HCT116 (cell line): ENCODE measurements around the gene SMAD7.

Source experiments
- CEBPB ChIP-seq: IDR thresholded peaks from 2 replicates; pipeline ENCODE4 v1.6.1; 2012; ENCODE audit warnings: low read depth
- CTCF ChIP-seq, 3 experiments: fragments of 200-600 bp in 1 of 3; sonication (generic) in 1 of 3; IDR thresholded peaks in 2 of 3; conservative IDR thresholded peaks in 1 of 3; 2 replicates each; pipeline ENCODE4 v1.5.1; 2012 to 2017; ENCODE audit warnings: low read depth in 2 of 3, low read length in 2 of 3, antibody characterized with exemption in 1 of 3, borderline replicate concordance in 1 of 3, control low read depth in 1 of 3, mild to moderate bottlenecking in 1 of 3, mixed read lengths in 1 of 3, mixed run types in 1 of 3, moderate library complexity in 1 of 3; ENCODE audit not compliant: insufficient read depth in 1 of 3
- EGR1 ChIP-seq: IDR thresholded peaks from 2 replicates; pipeline ENCODE4 v1.6.1; 2012; ENCODE audit warnings: low read depth
- FOSL1 ChIP-seq: IDR thresholded peaks from 2 replicates; pipeline ENCODE4 v1.6.1; 2012; ENCODE audit warnings: low read depth
- MAX ChIP-seq: IDR thresholded peaks from 2 replicates; pipeline ENCODE4 v1.6.1; 2012
- POLR2A ChIP-seq: IDR thresholded peaks from 2 replicates; pipeline ENCODE4 v1.7.0; 2011; ENCODE audit warnings: borderline replicate concordance; ENCODE audit not compliant: insufficient read depth, insufficient read length; ENCODE audit errors: extremely low read depth
- POLR2AphosphoS5 ChIP-seq: IDR thresholded peaks from 2 replicates; pipeline ENCODE4 v1.6.1; 2011; ENCODE audit warnings: mild to moderate bottlenecking, low read depth, low read length, moderate library complexity
- RAD21 ChIP-seq: IDR thresholded peaks from 2 replicates; pipeline ENCODE4 v1.6.1; 2012; ENCODE audit warnings: low read depth, mild to moderate bottlenecking
- REST ChIP-seq: IDR thresholded peaks from 2 replicates; pipeline ENCODE4 v1.6.1; 2012; ENCODE audit warnings: low read depth
- SIN3A ChIP-seq: IDR thresholded peaks from 2 replicates; pipeline ENCODE4 v1.6.1; 2012; ENCODE audit warnings: low read depth
- SP1 ChIP-seq: IDR thresholded peaks from 2 replicates; pipeline ENCODE4 v1.6.1; 2012; ENCODE audit warnings: low read depth
- YY1 ChIP-seq: IDR thresholded peaks from 2 replicates; pipeline ENCODE4 v1.6.1; 2011; ENCODE audit warnings: low read length, low read depth, moderate library complexity, mild to moderate bottlenecking; ENCODE audit not compliant: insufficient replicate concordance; ENCODE audit errors: extremely low read depth
- ZNF274 ChIP-seq: fragments of 200-500 bp; sonication (Bioruptor generic); IDR thresholded peaks from 2 replicates; pipeline ENCODE4 v1.6.1; 2014; ENCODE audit warnings: mild to moderate bottlenecking, low read depth, low read length, inconsistent platforms

- TF ChIP-seq CTCF (IDR thresholded peaks at IDR 0.05 in 2 of 3, conservative IDR thresholded peaks at IDR 0.05 in 1 of 3; ENCODE audit: borderline replicate concordance in 1 of 3, insufficient read depth in 1 of 3, low read depth in 2 of 3, low read length in 2 of 3) (no peak), SP1 (no peak), MAX (no peak; the same call in 1 of the 2 replicates), CEBPB (no peak), POLR2A (no peak), RAD21 (0 out of 2 replicates have a peak, but pooled peaks have one; percentile 1), POLR2AphosphoS5 (peak; percentile 23), ZNF274 (no peak), EGR1 (peak; percentile 55; the same call in 1 of the 2 replicates), REST (no peak), YY1 (no peak), FOSL1 (no peak), SIN3A (no peak)
Measured at GRCh38 chr18:48975817-48976649, 25.3 kb upstream of the SMAD7 start.
